HepG2 (cell line): ENCODE results near the gene CLDN5. TPM values are rescaled to one million over a fixed set of nuclear protein-coding genes. Genes with fewer than 3 reads are reported as not detected.
A peak's percentile ranks its signal among the peaks of the same experiment; 100 is the strongest.

Experiments used
- ATAD3A ChIP-seq: sonication (generic); formaldehyde crosslinking; IDR thresholded peaks from 2 replicates; pipeline ENCODE4 v1.4.0; 2020; ENCODE audit warnings: missing genetic modification reagents
- BCL3 ChIP-seq: sonication (generic); formaldehyde crosslinking; IDR thresholded peaks from 2 replicates; pipeline ENCODE4 v1.5.1; 2020; ENCODE audit warnings: mild to moderate bottlenecking, missing genetic modification reagents, moderate library complexity
- ETV5 ChIP-seq: IDR thresholded peaks from 2 replicates; pipeline ENCODE4 v1.6.1; 2018; ENCODE audit warnings: missing biosample characterization, missing genetic modification reagents, inconsistent platforms, borderline replicate concordance
- GZF1 ChIP-seq: sonication (generic); formaldehyde crosslinking; IDR thresholded peaks from 2 replicates; pipeline ENCODE4 v1.5.1; 2020; ENCODE audit warnings: mild to moderate bottlenecking, missing genetic modification reagents
- ISX ChIP-seq: sonication (generic); formaldehyde crosslinking; conservative IDR thresholded peaks from 2 replicates; pipeline ENCODE4 v1.5.0; 2020; ENCODE audit warnings: missing genetic modification reagents
- KIAA2018 ChIP-seq: sonication (generic); formaldehyde crosslinking; IDR thresholded peaks from 2 replicates; pipeline ENCODE4 v1.5.0; 2020; ENCODE audit warnings: mild to moderate bottlenecking, missing genetic modification reagents, borderline replicate concordance
- KLF6 ChIP-seq: IDR thresholded peaks from 2 replicates; pipeline ENCODE4 v1.8.0; 2016; ENCODE audit warnings: missing biosample characterization, missing genetic modification reagents
- MBNL3 ChIP-seq: fragments of 250-450 bp; sonication (Bioruptor Pico); conservative IDR thresholded peaks from 2 replicates; pipeline ENCODE4 v1.8.0; 2022; ENCODE audit warnings: mild to moderate bottlenecking, inconsistent platforms
- MEF2D ChIP-seq: sonication (generic); formaldehyde crosslinking; IDR thresholded peaks from 2 replicates; pipeline ENCODE4 v1.5.1; 2020; ENCODE audit warnings: mild to moderate bottlenecking, missing genetic modification reagents
- PAWR ChIP-seq: sonication (generic); formaldehyde crosslinking; IDR thresholded peaks from 2 replicates; pipeline ENCODE4 v1.4.0; 2020; ENCODE audit warnings: missing genetic modification reagents, mild to moderate bottlenecking, borderline replicate concordance
- PITX1 ChIP-seq: sonication (generic); formaldehyde crosslinking; IDR thresholded peaks from 2 replicates; pipeline ENCODE4 v1.5.1; 2020; ENCODE audit warnings: mild to moderate bottlenecking, missing genetic modification reagents
- PLRG1 ChIP-seq: fragments of 450-650 bp; conservative IDR thresholded peaks from 2 replicates; pipeline ENCODE4 v1.6.1; 2016
- RAD21 ChIP-seq: fragments of 450-650 bp; formaldehyde crosslinking; IDR thresholded peaks from 2 replicates; pipeline ENCODE4 v1.5.0; 2020; ENCODE audit warnings: mild to moderate bottlenecking
- SOX13 ChIP-seq, 3 experiments: fragments of 450-650 bp in 1 of 3; sonication (generic) in 1 of 3; formaldehyde crosslinking in 1 of 3; IDR thresholded peaks in 2 of 3; conservative IDR thresholded peaks in 1 of 3; 2 replicates each; pipeline versions ENCODE4 v1.5.0 to v1.6.1; 2016 to 2020; ENCODE audit warnings: antibody characterized with exemption in 1 of 3, mild to moderate bottlenecking in 1 of 3, missing compliant biosample characterization in 1 of 3, missing genetic modification reagents in 1 of 3, moderate library complexity in 1 of 3
- TAF15 ChIP-seq: fragments of 200-400 bp; formaldehyde crosslinking; IDR thresholded peaks from one replicate; pipeline ENCODE4 v1.6.1; 2018; ENCODE audit warnings: mild to moderate bottlenecking, low read depth, low read length; ENCODE audit not compliant: poor library complexity, severe bottlenecking
- ZEB1 ChIP-seq: IDR thresholded peaks from 2 replicates; pipeline ENCODE4 v1.6.1; 2012; ENCODE audit warnings: mild to moderate bottlenecking, low read depth, inconsistent platforms; ENCODE audit not compliant: insufficient replicate concordance
- ZNF326 ChIP-seq: sonication (generic); formaldehyde crosslinking; IDR thresholded peaks from 2 replicates; pipeline ENCODE4 v1.4.0; 2020; ENCODE audit warnings: missing genetic modification reagents, borderline replicate concordance
- ZNF329 ChIP-seq: sonication (generic); formaldehyde crosslinking; IDR thresholded peaks from 2 replicates; pipeline ENCODE4 v1.9.0; 2021; ENCODE audit warnings: low read depth, mild to moderate bottlenecking, missing genetic modification reagents
- ZNF331 ChIP-seq: sonication (generic); formaldehyde crosslinking; IDR thresholded peaks from 2 replicates; pipeline ENCODE4 v1.4.0; 2020; ENCODE audit warnings: missing genetic modification reagents
- ZNF816 ChIP-seq: sonication (generic); formaldehyde crosslinking; IDR thresholded peaks from 2 replicates; pipeline ENCODE4 v1.8.0; 2022; ENCODE audit warnings: missing genetic modification reagents, mild to moderate bottlenecking, borderline replicate concordance
- ZSCAN20 ChIP-seq: sonication (generic); formaldehyde crosslinking; IDR thresholded peaks from 2 replicates; pipeline ENCODE4 v1.4.0; 2020; ENCODE audit warnings: missing genetic modification reagents, mild to moderate bottlenecking, borderline replicate concordance
- polyA plus RNA-seq, 8 experiments: library from polyadenylated mRNA; depleted of rRNA in 3 of 8; stranded (reverse) in 7 of 8; unstranded in 1 of 8; fragments of >200 nt; fragmentation: Illumina TruSeq in 4 of 8; extraction: Trizol in 4 of 8; gene quantifications; 2 replicates each; pipeline versions ENCODE4 v1.2.1 to v1.2.3, GENCODE V29; 2011 to 2016; ENCODE audit warnings: low read depth in 4 of 8, missing spikeins in 1 of 8, mixed read lengths in 1 of 8; ENCODE audit not compliant: insufficient read depth in 1 of 8
- total RNA-seq, 5 experiments: library from RNA; depleted of rRNA; stranded (reverse); fragments of >200 nt; fragmentation: Illumina TruSeq; extraction: Trizol; gene quantifications; 2 replicates each; pipeline ENCODE4 v1.2.3, GENCODE V29; 2016; ENCODE audit warnings: low read depth in 1 of 5

Gene CLDN5
- total and polyA plus RNA-seq, 2 of the 13 experiments (the other 11 are each of a cell fraction or from before 2014, with no cell fraction given), result not detected

DNA sequence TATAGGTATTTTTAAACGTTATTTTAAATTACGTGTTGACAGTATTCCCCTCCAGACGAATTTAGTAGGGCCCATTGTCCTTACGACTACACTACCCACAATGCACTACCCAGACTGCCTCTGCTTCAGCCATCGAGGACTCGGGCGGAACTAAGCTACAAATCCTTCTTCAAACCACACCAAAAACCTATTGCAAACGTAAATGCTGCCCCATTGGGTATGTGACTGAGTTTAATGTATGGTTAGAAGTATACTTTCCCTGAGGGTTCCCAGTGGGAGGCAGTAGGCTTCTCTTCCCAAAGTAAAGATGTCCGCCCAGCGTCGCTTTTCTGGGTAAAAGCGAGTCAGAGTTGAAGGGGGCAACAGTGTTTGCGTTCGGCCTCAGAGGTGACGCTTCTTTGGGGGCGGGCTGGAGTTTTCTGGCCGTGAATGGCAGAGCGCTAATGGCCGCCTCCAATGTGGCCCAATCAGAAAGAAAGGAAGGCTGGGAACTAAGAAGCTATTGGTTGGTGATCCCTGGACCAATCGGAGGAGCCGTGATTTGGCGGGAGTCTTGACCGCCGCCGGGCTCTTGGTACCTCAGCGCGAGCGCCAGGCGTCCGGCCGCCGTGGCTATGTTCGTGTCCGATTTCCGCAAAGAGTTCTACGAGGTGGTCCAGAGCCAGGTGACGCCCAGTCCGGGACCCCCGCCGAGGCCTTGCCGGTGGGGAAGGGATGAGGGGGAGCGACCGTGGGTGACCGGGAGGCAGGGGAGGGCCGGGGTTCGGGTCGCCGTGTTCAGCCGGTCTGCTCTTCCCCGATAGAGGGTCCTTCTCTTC lies 44.6 kb downstream of the CLDN5 start, which contains the start of gene CDC45 (continued):
- TF ChIP-seq SOX13 (IDR thresholded peaks at IDR 0.05) (no peak), SOX13 (CRISPR knock-in tag; conservative IDR thresholded peaks at IDR 0.05 in 1 of 2, IDR thresholded peaks at IDR 0.05 in 1 of 2) (no peak), ZNF329 (no peak), RAD21 (CRISPR knock-in tag) (no peak), PAWR (CRISPR knock-in tag) (no peak), TAF15 (no peak), KLF6 (CRISPR knock-in tag) (no peak), PLRG1 (no peak), ISX (CRISPR knock-in tag) (no peak), GZF1 (CRISPR knock-in tag) (no peak), BCL3 (CRISPR knock-in tag) (0 out of 2 replicates have a peak, but pooled peaks have one; percentile 50), ZSCAN20 (CRISPR knock-in tag) (no peak), MEF2D (no peak), ZEB1 (no peak), ETV5 (CRISPR knock-in tag) (no peak; the same call in 1 of the 2 replicates), ATAD3A (CRISPR knock-in tag) (no peak), ZNF816 (CRISPR knock-in tag) (peak; percentile 46; the same call in 1 of the 2 replicates), KIAA2018 (no peak), MBNL3 (CRISPR knock-in tag) (no peak), PITX1 (CRISPR knock-in tag) (no peak), ZNF326 (CRISPR knock-in tag) (no peak), ZNF331 (CRISPR knock-in tag) (no peak)
